ENCODE data around the gene MRPL49. TPM values are rescaled to one million over a fixed set of nuclear protein-coding genes. Genes with fewer than 3 reads are reported as not detected.

MRPL49 gene
- total RNA-seq, 1 experiment from 2014 or later, result 111 TPM

GRCh38 chr11:65102142-65103095 lies 19.7 kb upstream of the MRPL49 start:
- H3K9me3 ChIP-seq (ENCODE audit: control insufficient read depth, insufficient read depth, low read depth, low read length), result no peaks in the 10 kb centered on the region
- ATAC-seq (peak; percentile 56), DNase-seq (ENCODE audit: low read depth, low spot score) (no peak)
- ChIA-PET POLR2A (interaction anchor here (1.5 kb wide), 1 partner anchor 8 kb away, joined by 6 read pairs; no protein-coding TSS in a partner anchor), CTCF (interaction anchor here (1.7 kb wide), 1 partner anchor 8 kb away, joined by 6 read pairs; no protein-coding TSS in a partner anchor)
- H3K27me3 ChIP-seq (ENCODE audit: control insufficient read depth, insufficient read depth, low read length), result no peaks in the 10 kb centered on the region
- BruUV-seq (replicated peaks), result no TSS peak
- H3K4me3 ChIP-seq (ENCODE audit: low read depth in 2 of 2, low read length in 2 of 2), result no peak overlapping the region
- TF ChIP-seq TCF7L2 (IDR thresholded peaks at IDR 0.05; ENCODE audit: low read depth, low read length) (peak; percentile 77), POLR2AphosphoS5 (IDR thresholded peaks at IDR 0.05; ENCODE audit: low read depth, low read length) (no peak)
- peak overlapping the region; percentile 49; the same call in 1 of the 2 replicates for H3K27ac ChIP-seq (ENCODE audit: low read length)
- peaks cover 14% of the 10 kb centered on the region for H3K4me1 ChIP-seq (ENCODE audit: control insufficient read depth, insufficient read depth, low read length)
- intact Hi-C loops (cut with micrococcal nuclease; ENCODE audit: unreplicated experiment), result no loop called here
- H3K36me3 ChIP-seq (ENCODE audit: control insufficient read depth, insufficient read depth, low read length), result no peaks in the 10 kb centered on the region
- in situ Hi-C loops (cut with HindIII; ENCODE audit: low pct_unique_long_range_greater_than_20kb, low sequenced_read_pairs), result no loop called here

GRCh38 chr11:65103476-65103875 lies 18.6 kb upstream of the MRPL49 start:
- Histone ChIP-seq H3K27ac (ENCODE audit: low read length) (peak overlapping the region; percentile 5; the same call in 1 of the 2 replicates), H3K4me1 (ENCODE audit: control insufficient read depth, insufficient read depth, low read length) (peaks cover 14% of the 10 kb centered on the region), H3K27me3 (ENCODE audit: control insufficient read depth, insufficient read depth, low read length) (no peaks in the 10 kb centered on the region), H3K4me3 (ENCODE audit: low read depth in 2 of 2, low read length in 2 of 2) (no peak overlapping the region), H3K36me3 (ENCODE audit: control insufficient read depth, insufficient read depth, low read length) (no peaks in the 10 kb centered on the region), H3K9me3 (ENCODE audit: control insufficient read depth, insufficient read depth, low read depth, low read length) (no peaks in the 10 kb centered on the region)
- intact Hi-C loops (cut with micrococcal nuclease; ENCODE audit: unreplicated experiment), result no loop called here
- no peak for ATAC-seq
- BruUV-seq (replicated peaks), result TSS peak; percentile 18
- in situ Hi-C loops (cut with HindIII; ENCODE audit: low pct_unique_long_range_greater_than_20kb, low sequenced_read_pairs), result no loop called here
- CTCF ChIA-PET, result no interaction called here
- TF ChIP-seq CTCF (IDR thresholded peaks at IDR 0.05), result no peak
- no peak for TF ChIP-seq REST (IDR thresholded peaks at IDR 0.05; ENCODE audit: insufficient read depth in 1 of 2, low read depth in 2 of 2, low read length in 1 of 2)
- no peak for DNase-seq (ENCODE audit: low read depth, low spot score)
- POLR2A ChIA-PET, result no interaction called here

GRCh38 chr11:65104628-65105027 lies 17.5 kb upstream of the MRPL49 start:
- no peaks in the 10 kb centered on the region for H3K27me3 ChIP-seq (ENCODE audit: control insufficient read depth, insufficient read depth, low read length)
- no peak for ATAC-seq
- no peaks in the 10 kb centered on the region for H3K9me3 ChIP-seq (ENCODE audit: control insufficient read depth, insufficient read depth, low read depth, low read length)
- no peaks in the 10 kb centered on the region for H3K36me3 ChIP-seq (ENCODE audit: control insufficient read depth, insufficient read depth, low read length)
- CTCF ChIA-PET, result no interaction called here
- H3K4me1 ChIP-seq (ENCODE audit: control insufficient read depth, insufficient read depth, low read length), result peaks cover 14% of the 10 kb centered on the region
- H3K4me3 ChIP-seq (ENCODE audit: low read depth in 2 of 2, low read length in 2 of 2), result no peak overlapping the region
- no peak for DNase-seq (ENCODE audit: low read depth, low spot score)
- H3K27ac ChIP-seq (ENCODE audit: low read length), result no peak overlapping the region
- intact Hi-C loops (cut with micrococcal nuclease; ENCODE audit: unreplicated experiment) (no loop called here), in situ Hi-C loops (cut with HindIII; ENCODE audit: low pct_unique_long_range_greater_than_20kb, low sequenced_read_pairs) (no loop called here)
- TF ChIP-seq POLR2AphosphoS5 (IDR thresholded peaks at IDR 0.05; ENCODE audit: low read depth, low read length) (no peak), CTCF (IDR thresholded peaks at IDR 0.05) (no peak), REST (IDR thresholded peaks at IDR 0.05; ENCODE audit: insufficient read depth in 1 of 2, low read depth in 2 of 2, low read length in 1 of 2) (no peak), SIN3A (IDR thresholded peaks at IDR 0.05; ENCODE audit: borderline replicate concordance, insufficient read depth, low read depth, low read length) (no peak), TCF7L2 (IDR thresholded peaks at IDR 0.05; ENCODE audit: low read depth, low read length) (no peak)
- BruUV-seq (replicated peaks), result no TSS peak
- POLR2A ChIA-PET, result interaction anchor here (0.6 kb wide), 1 partner anchor 24 kb away, joined by 3 read pairs; no protein-coding TSS in a partner anchor

Data from Panc1 (cell line).